Central memory CD8-positive, alpha-beta T cell (primary cell): ENCODE data around the gene LRATD1.
"Not testable (repeated sequence)": the region's sequence is repeated elsewhere in the genome, so short reads cannot be mapped to it uniquely, and the experiment has no call there.

ENCODE experiments used
- ATAC-seq: fragments of 150-1000 bp; cut with Tn5 transposase; replicated peaks from 2 replicates; pipeline ENCODE4 v1.10.0; 2022; ENCODE audit warnings: mild to moderate bottlenecking, moderate FRiP score, moderate number of reproducible peaks; ENCODE audit not compliant: poor library complexity, severe bottlenecking; ENCODE audit errors: extremely low read depth
- DNase-seq, 2 donors: peaks; one replicate each; pipeline ENCODE4 v3.0.0; 2021; ENCODE audit warnings: low spot score in 2 of 2
- H3K27ac Mint-ChIP-seq: one replicate; pipeline ENCODE4 v1.8.0; 2022; ENCODE audit warnings: low read depth, mild to moderate bottlenecking, moderate library complexity, mixed read lengths
- H3K27me3 Mint-ChIP-seq: one replicate; pipeline ENCODE4 v1.8.0; 2022; ENCODE audit warnings: mixed read lengths
- H3K36me3 Mint-ChIP-seq: one replicate; pipeline ENCODE4 v1.8.0; 2022; ENCODE audit warnings: mild to moderate bottlenecking, moderate library complexity, mixed read lengths; ENCODE audit not compliant: insufficient read depth
- H3K4me1 Mint-ChIP-seq: one replicate; pipeline ENCODE4 v1.8.0; 2022; ENCODE audit warnings: mixed read lengths
- H3K4me3 Mint-ChIP-seq: one replicate; pipeline ENCODE4 v1.8.0; 2022; ENCODE audit warnings: mild to moderate bottlenecking, moderate library complexity, mixed read lengths
- H3K9me3 Mint-ChIP-seq: one replicate; pipeline ENCODE4 v1.8.0; 2022; ENCODE audit warnings: mixed read lengths

LRATD1 gene

DNA sequence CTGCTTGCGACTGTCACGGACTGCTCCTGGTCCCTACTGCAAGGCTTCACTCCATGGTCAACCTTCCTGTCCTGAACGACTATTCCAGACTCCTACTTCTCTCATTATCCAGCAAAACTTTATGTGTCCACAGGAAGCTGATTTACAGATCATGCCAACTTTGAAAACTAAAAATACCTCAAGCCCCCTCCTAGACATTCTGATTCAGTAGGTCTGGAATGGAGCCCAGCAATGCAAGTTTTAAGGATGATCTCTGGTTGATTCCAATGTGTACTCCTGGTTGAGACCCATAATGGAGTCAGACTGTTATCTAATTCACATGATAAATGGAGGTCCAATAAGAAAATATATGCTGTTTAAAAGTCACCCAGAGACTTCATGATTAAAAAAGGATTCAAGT, 13.1 kb upstream of the LRATD1 start:
- H3K9me3 Mint-ChIP-seq: no peaks in the 10 kb centered on the region
- DNase-seq (no peak), ATAC-seq (no peak)
- no peak overlapping the region for H3K27ac Mint-ChIP-seq
- no peaks in the 10 kb centered on the region for H3K27me3 Mint-ChIP-seq
- no peak overlapping the region for H3K4me3 Mint-ChIP-seq
- H3K36me3 Mint-ChIP-seq: no peaks in the 10 kb centered on the region
- H3K4me1 Mint-ChIP-seq: no peaks in the 10 kb centered on the region

DNA sequence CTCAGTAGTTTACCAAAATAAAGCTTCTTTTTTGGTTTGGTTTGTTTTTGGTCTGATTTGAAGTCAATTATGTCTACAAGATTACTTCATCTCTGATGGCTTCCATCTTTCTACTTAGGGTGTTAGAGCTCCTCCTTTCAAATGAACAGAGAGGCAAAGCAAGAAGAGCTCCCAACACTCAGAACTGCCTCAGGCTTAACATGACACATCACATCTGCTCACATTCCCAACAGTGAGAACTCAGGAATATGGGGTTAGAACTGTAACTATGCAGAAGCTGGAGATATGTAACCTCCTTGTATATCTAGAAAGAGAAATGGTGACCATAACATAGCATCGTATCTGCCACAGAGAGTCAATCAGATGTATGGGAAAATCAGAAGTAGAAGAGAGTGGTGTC, 11.4 kb upstream of the LRATD1 start:
- Mint-ChIP-seq H3K9me3 (no peaks in the 10 kb centered on the region), H3K4me3 (no peak overlapping the region), H3K36me3 (no peaks in the 10 kb centered on the region), H3K27me3 (no peaks in the 10 kb centered on the region), H3K27ac (no peak overlapping the region), H3K4me1 (no peaks in the 10 kb centered on the region)
- DNase-seq: no peak
- no peak for ATAC-seq

DNA sequence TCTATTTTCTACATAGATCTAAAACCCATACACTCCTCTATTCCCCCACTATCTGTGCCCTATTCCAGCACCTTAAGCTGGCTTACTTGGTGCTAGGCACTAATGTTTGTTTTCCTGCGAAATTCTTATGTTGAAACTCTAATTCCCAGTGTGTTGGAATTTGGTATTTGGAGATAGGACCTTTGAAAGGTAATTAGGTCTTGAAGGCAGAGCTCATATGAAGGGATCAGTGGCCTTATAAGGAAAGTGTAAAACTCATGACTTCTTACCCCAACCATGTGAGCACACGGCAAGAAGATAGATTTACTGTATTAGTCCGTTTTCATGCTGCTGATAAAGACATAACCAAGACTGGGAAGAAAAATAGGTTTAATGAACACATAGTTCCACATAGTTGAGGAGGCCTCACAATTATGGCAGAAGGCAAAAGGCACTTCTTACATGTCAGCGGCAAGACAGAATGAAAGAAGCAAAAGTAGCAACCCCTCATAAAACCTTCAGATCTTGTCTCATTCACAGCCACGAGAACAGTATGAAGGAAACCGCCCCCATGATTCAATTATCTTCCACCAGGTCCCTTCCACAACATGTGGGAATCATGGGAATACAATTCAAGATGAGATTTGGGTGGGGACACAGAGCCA, 10.5 kb upstream of the LRATD1 start:
- ATAC-seq (no peak), DNase-seq (no peak)
- H3K9me3 Mint-ChIP-seq: no peaks in the 10 kb centered on the region
- H3K4me1 Mint-ChIP-seq: no peaks in the 10 kb centered on the region
- no peak overlapping the region for H3K27ac Mint-ChIP-seq
- H3K27me3 Mint-ChIP-seq: no peaks in the 10 kb centered on the region
- no peak overlapping the region for H3K4me3 Mint-ChIP-seq
- no peaks in the 10 kb centered on the region for H3K36me3 Mint-ChIP-seq

DNA sequence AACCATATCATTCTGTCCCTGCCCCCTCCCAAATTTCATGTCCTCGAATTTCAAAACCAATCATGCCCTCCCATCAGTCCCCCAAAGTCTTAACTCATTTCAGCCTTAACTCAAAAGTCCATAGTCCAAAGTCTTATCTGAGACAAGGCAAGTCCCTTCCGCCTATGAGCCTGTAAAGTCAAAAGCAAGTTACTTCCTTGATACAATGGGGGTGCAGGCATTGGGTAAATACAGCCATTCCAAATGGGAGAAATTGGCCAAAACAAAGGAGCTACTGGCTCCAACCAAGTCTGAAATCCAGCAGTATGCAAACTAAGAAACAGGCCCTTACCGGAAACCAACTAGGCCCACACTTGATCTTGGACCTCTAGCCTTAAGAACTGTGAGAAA, 10.0 kb upstream of the LRATD1 start:
- H3K27me3 Mint-ChIP-seq, DNase-seq, H3K9me3 Mint-ChIP-seq, ATAC-seq, H3K4me3 Mint-ChIP-seq, H3K27ac Mint-ChIP-seq, H3K36me3 Mint-ChIP-seq, H3K4me1 Mint-ChIP-seq: not testable (repeated sequence)

DNA sequence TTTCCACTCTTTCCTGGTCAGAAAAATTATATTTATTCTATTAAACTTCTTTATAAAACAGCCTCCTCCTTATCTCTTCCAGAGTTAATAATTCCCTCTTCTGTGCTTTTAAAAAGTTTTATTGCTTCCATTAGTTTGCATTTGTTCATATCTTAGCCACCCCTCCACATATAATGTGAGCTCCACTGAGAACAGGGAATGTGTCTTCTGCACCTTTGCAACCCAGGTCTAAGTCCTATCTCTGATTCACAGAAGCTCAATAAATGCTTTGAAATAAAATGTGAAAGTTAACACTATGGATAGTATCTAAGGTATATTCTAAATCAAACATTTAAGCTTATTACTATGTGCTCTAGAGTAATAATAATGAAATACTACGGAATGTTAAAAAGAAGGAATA, 9.3 kb upstream of the LRATD1 start:
- Mint-ChIP-seq H3K9me3 (peaks cover 5% of the 10 kb centered on the region), H3K27me3 (no peaks in the 10 kb centered on the region), H3K4me3 (no peak overlapping the region), H3K27ac (no peak overlapping the region), H3K4me1 (no peaks in the 10 kb centered on the region), H3K36me3 (no peaks in the 10 kb centered on the region)
- no peak for ATAC-seq
- DNase-seq: no peak

DNA sequence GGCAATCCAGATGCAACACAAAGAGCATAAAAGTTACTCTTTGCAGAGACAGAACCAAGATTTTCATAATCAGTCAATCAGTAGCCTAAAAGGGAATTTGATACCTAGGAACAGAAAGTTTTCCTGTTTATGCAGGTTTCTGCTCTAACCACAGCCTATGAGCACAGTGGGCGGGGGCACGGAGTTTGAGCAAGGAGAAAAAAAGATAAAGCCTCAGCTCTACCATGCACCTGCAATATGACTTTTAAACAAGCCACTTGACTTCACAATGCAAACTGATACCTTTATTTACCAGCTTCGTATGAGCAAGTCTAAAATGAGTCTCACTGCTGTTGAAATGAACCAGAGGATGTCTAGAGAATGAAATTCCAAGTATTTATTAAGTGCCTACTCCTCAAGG, 5.6 kb upstream of the LRATD1 start:
- Mint-ChIP-seq H3K27ac (no peak overlapping the region), H3K27me3 (peaks cover 15% of the 10 kb centered on the region), H3K36me3 (no peaks in the 10 kb centered on the region), H3K4me3 (no peak overlapping the region), H3K9me3 (peaks cover 7% of the 10 kb centered on the region), H3K4me1 (no peaks in the 10 kb centered on the region)
- DNase-seq (no peak), ATAC-seq (no peak)

DNA sequence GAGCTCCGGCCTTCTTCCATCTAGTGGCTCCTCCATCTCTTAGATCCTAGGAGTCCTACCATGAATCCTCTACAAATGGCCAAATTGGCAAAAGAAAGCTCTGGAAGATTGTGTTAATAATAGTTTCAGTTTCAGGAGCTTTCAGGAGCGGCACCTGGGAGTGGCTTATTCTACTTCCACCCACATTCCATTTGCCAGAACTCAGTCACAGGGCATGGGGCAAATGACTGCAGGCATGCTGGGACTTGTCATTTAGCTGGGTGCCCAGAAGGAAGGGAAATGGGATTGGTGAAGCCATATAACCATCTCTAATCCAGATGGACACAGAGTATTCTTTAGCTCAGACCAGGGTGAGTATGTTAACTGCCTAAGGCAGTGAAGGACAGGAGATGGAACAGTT, 3.6 kb upstream of the LRATD1 start:
- H3K4me3 Mint-ChIP-seq: no peak overlapping the region
- H3K27ac Mint-ChIP-seq: no peak overlapping the region
- peaks cover 29% of the 10 kb centered on the region for H3K27me3 Mint-ChIP-seq
- no peak for ATAC-seq
- no peaks in the 10 kb centered on the region for H3K36me3 Mint-ChIP-seq
- no peaks in the 10 kb centered on the region for H3K4me1 Mint-ChIP-seq
- peaks cover 11% of the 10 kb centered on the region for H3K9me3 Mint-ChIP-seq
- no peak for DNase-seq

DNA sequence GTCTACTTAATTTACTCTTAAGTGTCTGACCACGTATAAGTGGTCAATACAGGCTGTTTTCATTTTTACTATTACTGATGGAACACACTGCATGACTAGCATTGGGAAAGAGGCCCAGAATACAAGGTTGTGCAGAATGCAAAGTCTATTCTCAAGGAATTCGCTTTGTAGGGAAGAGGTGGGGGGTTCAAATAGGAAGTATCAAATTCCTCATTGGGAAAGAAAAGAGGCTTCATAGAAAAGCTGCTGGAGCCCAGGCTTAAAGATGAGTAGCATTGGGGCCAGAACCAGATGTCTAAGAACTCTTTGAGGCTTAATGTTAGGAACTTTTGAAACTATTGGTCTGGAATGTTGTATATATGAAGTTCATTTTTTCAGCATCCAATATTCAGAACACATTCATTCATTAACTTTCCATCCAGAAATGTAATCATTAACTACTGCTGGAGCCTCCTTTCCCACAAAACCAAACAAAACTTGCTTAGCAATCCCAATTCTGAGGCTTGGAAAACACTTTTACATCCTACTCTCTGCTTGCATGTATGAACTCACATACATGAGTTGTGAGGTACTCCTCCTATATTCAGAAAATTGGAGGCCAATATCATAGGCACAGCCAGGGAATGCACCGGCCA, 994 bp upstream of the LRATD1 start:
- Mint-ChIP-seq H3K9me3 (peaks cover 11% of the 10 kb centered on the region), H3K4me1 (no peaks in the 10 kb centered on the region), H3K27me3 (peaks cover 43% of the 10 kb centered on the region), H3K27ac (no peak overlapping the region), H3K4me3 (no peak overlapping the region), H3K36me3 (no peaks in the 10 kb centered on the region)
- ATAC-seq (no peak), DNase-seq (no peak)

DNA sequence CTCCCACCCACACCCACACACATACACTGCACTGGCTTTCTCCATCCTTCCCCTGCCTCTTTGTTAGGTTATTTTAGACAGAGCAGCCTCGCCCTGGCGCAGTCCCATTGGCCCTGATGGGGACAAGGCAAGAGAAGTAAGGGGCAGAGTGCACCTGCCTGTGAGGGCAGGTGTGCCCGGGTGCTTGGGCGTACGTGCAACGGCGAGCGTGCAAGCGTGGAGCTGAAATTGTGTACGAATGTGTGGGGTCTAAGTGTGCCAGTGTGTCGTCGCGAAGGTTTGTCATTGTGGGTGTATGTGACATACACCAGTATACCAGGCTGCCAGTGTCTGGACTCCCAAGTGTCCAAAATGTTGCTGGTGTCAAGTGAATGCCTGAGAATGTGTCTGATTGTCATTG, 544 bp downstream of the LRATD1 start:
- Mint-ChIP-seq H3K36me3 (no peaks in the 10 kb centered on the region), H3K4me3 (no peak overlapping the region), H3K27ac (no peak overlapping the region), H3K9me3 (peaks cover 8% of the 10 kb centered on the region), H3K27me3 (peaks cover 54% of the 10 kb centered on the region), H3K4me1 (no peaks in the 10 kb centered on the region)
- DNase-seq (no peak), ATAC-seq (no peak)

DNA sequence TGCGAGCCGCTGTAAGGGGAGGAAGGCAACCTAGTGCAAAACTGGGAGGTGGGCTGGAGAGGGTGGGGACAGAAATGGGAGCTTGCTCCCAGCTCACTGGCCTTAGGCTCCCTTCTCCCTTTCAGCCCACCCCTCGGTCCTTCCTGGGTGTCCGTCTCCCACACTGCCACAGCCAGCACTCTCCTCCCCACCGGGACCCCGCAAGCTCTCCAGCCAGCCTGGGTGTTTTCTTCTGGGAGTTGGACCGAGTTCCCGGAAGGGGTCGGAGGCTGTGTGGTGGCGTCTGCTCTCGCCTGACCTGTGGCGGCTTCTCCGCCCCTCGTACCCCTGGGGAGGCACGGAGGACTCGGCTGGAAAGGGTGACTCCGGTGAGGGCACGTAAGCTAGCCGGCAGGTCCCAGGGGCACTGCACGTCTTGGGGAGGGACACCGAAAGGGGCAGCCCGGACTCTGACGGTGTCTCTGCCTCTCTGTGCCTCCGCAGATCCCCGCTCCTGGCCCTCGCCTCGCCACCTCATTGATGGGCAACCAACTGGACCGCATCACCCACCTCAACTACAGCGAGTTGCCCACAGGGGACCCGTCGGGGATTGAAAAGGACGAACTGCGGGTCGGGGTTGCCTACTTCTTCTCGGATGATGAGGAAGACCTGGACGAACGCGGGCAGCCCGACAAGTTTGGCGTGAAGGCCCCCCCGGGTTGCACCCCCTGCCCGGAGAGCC, 1.1 kb downstream of the LRATD1 start:
- peaks cover 54% of the 10 kb centered on the region for H3K27me3 Mint-ChIP-seq
- no peak overlapping the region for H3K27ac Mint-ChIP-seq
- H3K36me3 Mint-ChIP-seq: no peaks in the 10 kb centered on the region
- ATAC-seq (no peak), DNase-seq (no peak)
- no peak overlapping the region for H3K4me3 Mint-ChIP-seq
- H3K9me3 Mint-ChIP-seq: peaks cover 4% of the 10 kb centered on the region
- H3K4me1 Mint-ChIP-seq: no peaks in the 10 kb centered on the region

DNA sequence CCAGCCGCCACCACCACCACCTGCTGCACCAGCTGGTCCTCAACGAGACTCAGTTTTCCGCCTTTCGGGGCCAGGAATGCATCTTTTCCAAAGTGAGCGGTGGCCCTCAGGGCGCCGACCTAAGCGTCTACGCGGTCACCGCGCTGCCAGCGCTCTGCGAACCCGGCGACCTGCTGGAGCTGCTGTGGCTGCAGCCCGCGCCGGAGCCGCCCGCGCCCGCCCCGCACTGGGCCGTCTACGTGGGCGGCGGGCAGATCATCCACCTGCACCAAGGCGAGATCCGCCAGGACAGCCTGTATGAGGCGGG, 1.6 kb downstream of the LRATD1 start:
- Mint-ChIP-seq H3K9me3 (peaks cover 4% of the 10 kb centered on the region), H3K4me1 (no peaks in the 10 kb centered on the region), H3K27me3 (peaks cover 54% of the 10 kb centered on the region), H3K27ac (no peak overlapping the region), H3K4me3 (no peak overlapping the region), H3K36me3 (no peaks in the 10 kb centered on the region)
- ATAC-seq: no peak
- DNase-seq: no peak

DNA sequence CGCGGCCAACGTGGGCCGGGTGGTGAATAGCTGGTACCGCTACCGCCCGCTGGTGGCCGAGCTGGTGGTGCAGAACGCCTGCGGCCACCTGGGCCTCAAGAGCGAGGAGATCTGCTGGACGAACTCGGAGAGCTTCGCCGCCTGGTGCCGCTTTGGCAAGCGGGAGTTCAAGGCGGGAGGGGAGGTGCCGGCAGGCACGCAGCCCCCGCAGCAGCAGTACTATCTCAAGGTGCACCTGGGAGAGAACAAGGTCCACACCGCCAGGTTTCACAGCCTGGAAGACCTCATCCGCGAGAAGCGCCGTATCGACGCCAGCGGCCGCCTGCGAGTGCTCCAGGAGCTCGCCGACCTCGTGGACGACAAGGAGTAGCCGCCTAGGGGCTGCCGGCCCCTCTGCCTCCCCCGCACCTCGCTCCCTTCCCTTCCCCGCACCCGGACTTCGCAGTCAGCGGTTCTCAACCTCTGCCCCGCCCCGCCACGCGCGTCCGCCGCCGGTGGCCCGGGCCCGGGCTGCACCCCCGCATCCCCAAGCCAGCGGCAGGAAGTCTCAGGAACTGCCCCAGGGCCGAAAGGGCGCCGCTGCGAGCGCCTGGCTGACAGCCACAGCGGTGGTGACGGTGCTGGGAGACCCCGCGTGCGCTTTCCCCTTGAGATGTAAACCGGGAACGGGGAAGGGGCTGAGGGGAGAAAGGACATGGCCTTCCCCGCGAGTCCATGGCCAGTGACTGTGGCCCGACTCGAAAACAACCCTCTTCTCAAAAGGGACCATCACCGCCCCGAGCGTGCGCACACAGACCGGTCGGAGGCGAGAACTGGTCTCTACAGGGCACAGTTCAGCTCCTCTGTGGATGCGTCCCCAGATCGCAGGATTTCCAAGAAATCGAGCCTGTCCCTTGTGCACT, 2.2 kb downstream of the LRATD1 start:
- no peak overlapping the region for H3K27ac Mint-ChIP-seq
- no peaks in the 10 kb centered on the region for H3K36me3 Mint-ChIP-seq
- ATAC-seq (no peak), DNase-seq (no peak)
- H3K4me3 Mint-ChIP-seq: no peak overlapping the region
- H3K4me1 Mint-ChIP-seq: no peaks in the 10 kb centered on the region
- H3K27me3 Mint-ChIP-seq: peaks cover 54% of the 10 kb centered on the region
- peaks cover 4% of the 10 kb centered on the region for H3K9me3 Mint-ChIP-seq
